H4 (cell line): ENCODE results near the gene PPP6R3. TPM values are rescaled to one million over a fixed set of nuclear protein-coding genes. Genes with fewer than 3 reads are reported as not detected.
"Not testable (repeated sequence)": the region's sequence is repeated elsewhere in the genome, so short reads cannot be mapped to it uniquely, and the experiment has no call there.

Source experiments
- DNase-seq: peaks from one replicate; pipeline ENCODE4 v3.0.0-alpha.2; 2015; ENCODE audit warnings: low spot score
- total RNA-seq: library from RNA; depleted of rRNA; stranded (reverse); fragments of >200 nt; shearing (Covaris generic); gene quantifications from 2 replicates; pipeline ENCODE4 v1.2.3, GENCODE V29; 2014

PPP6R3 gene
- total RNA-seq, 1 experiment from 2014 or later = 82.5 TPM

DNA sequence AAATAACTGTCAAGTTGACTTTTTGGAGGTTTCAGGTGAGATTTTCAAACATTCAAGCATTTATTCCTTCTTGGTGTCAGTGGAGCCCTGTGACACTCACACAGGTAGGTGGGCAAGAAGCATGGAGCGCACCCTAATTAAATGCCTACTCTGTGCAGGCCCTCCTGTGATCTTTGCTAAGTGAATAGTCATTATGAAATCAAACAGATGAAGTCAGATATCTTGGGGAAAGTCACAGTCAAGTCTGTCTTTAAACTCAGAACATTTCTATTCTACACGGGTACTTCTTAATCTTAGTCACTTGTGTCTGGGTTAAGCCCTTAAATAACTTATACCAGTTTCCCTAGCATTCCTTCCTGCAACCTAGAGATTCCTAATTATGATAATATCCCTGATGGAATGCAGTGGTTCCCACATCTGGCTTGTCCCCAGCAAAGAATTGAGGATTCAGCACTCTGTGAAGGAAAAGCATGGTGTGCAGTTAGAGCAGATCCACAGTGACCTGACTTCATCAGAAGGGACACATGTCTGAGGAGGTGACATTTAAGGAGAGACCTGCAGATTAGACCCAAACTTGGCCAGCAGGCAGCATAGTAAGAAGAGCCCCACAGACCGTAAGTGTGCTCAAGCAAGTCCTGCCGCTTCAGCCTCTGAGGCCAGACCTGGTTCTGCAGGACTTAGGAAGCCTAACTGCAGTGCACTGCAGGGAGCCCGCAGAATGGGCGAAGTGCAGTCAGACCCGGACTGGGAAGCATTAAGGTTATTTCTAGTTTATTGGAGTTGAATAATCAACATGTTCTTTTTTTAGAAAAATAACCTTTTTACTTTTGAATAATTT, 138.5 kb downstream of the PPP6R3 start:
- DNase-seq = no peak

GRCh38 chr11:68601147-68601546, 140.6 kb downstream of the PPP6R3 start:
- no peak for DNase-seq

DNA sequence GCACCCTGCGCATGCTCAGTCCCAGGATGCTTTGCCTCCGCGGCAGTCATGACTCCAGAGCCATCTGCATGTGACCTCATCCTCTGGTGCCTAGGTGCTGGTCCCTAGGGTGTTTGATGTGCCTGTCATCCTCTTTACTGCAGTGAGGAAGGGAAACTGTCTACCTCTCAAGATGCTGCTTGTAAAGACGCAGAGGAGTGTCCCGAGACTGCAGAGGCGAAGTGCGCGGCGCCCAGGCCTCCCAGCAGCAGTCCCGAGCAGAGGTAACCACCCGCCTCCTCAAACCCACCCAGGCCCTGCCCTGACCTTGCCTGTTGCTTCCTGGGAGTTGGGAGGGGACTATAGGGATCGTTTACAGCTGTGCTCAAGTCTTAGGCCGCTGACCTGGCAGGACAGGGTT, 149.2 kb downstream of the PPP6R3 start:
- no peak for DNase-seq

- no peak for DNase-seq
Measured at GRCh38 chr11:68610452-68611116, 150.0 kb downstream of the PPP6R3 start.

DNA sequence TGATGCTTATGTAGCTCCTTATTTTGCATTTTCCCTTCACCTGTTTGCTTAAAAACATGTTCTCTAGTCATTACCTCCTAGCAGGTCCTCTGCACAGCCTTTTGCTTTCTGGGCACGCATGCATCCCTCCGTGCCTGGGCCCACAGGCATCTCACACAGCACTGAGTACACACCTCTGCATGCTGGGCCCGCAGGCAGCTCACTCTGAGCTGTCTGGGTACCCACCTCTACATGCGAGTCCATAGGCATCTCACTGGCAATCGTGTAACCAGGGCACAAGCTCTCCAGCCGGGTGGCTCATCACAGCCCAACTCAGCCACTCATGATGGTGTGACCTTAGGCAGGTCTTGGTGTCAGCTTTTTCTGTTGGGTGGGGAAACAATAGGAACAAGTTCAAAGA, 155.1 kb downstream of the PPP6R3 start:
- DNase-seq = no peak

DNA sequence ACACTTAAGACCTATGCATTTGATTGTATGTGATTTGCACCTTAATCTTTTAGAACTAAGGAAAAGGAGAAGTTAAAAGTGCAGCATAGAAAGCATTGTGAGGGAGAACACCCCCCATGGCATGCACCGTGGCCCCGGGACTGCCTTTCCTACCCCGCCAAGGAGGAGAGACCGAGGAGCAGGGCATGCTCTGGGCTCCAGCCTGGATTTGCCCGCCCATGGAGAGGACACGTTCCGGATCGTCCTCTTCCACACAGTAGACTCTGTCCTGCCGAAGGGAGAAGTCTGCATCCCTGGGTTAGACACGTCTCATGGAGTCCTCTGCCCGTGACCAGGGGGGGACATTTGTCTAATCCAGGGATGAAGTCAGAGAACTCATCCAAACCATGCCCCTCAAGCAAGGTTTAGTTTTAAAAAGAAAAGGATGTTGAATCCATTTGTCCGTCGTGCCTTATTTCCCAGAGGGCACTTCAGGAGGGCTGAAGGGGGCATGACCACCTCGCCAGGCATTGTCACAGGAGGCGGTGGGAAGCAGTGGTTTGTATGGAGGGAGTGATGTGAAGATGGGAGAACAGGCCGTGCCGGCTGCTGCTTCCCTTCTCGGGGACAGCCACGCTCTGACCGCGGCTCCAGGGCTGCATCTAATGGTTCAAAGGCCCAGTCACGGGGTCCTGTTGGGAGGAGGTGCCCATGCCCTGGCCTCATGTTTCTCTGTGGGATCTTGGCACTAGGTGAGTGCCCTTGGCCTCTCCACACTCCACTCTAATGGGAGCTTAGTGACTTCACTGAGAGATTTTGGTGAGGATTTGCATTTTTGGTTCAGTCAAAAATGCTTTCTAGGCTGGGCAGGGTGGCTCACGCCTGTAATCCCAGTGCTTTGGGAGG, 157.6 kb downstream of the PPP6R3 start:
- no peak for DNase-seq

GRCh38 chr11:68621826-68622225, 161.3 kb downstream of the PPP6R3 start:
- DNase-seq = no peak

DNA sequence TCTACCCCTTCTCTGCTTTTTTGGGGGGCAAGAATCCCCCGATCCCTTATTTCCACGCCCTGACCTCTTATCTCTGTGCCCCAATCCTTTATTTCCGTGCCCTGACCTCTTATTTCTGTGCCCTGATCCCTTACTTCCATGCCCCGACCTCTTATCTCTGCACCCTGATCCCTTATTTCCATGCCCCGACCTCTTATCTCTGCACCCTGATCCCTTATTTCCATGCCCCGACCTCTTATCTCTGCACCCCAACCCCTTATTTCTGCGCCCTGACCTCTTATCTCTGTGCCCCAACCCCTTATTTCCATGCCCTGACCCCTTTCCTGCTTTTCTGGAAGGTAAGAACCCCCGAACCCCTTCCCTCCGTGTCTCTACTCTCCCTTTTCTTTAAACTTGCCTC, 163.2 kb downstream of the PPP6R3 start:
- not testable (repeated sequence) for DNase-seq

GRCh38 chr11:68625069-68625468, 164.5 kb downstream of the PPP6R3 start:
- not testable (repeated sequence) for DNase-seq

DNA sequence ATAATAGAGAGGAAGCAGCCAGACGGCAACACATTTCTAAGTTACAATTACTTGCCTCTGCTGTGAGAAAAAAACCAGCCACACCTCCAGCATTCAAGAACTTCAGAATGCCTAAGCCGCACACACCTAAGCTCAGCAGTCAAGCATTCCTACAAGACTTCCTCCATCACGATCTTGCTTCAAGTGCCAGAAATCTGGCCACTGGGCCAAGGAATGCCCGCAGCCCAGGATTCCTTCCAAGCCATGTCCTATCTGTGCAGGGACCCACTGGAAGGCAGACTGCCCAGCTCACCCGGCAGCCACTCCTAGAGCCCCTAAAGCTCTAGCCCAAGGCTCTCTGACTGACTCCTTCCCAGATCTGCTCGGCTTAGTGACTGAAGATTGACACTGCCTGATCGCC, 165.7 kb downstream of the PPP6R3 start:
- not testable (repeated sequence) for DNase-seq

GRCh38 chr11:68628837-68629236, 168.3 kb downstream of the PPP6R3 start:
- DNase-seq = not testable (repeated sequence)

DNA sequence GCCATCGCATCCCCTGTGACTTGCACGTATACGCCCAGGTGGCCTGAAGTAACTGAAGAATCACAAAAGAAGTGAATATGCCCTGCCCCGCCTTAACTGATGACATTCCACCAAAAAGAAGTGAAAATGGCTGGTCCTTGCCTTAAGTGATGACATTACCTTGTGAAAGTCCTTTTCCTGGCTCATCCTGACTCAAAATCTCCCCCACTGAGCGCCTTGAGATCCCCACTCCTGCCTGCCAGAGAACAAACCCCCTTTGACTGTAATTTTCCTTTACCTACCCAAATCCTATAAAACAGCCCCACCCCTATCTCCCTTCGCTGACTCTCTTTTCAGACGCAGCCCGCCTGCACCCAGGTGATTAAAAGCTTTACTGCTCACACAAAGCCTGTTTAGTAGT, 171.8 kb downstream of the PPP6R3 start:
- DNase-seq = not testable (repeated sequence)

DNA sequence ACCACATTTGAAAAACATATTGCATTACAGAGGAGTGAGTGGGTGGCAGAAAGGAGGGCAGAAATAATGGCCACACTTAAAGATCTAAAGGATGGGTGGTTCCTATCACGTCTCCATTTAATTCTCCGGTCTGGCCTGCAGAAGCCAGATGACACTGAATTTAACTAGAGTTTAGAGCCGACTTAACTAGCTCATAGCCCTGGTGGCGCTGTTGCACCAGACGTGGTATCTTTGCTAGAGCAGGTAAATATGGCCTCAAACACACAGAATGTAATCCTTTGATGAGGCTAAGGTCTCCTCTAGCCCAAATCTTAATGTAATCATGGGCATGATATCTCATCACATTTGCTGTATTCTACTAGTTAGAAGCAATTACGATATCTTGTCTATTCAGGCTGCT, 172.2 kb downstream of the PPP6R3 start:
- DNase-seq = peak; percentile 49

DNA sequence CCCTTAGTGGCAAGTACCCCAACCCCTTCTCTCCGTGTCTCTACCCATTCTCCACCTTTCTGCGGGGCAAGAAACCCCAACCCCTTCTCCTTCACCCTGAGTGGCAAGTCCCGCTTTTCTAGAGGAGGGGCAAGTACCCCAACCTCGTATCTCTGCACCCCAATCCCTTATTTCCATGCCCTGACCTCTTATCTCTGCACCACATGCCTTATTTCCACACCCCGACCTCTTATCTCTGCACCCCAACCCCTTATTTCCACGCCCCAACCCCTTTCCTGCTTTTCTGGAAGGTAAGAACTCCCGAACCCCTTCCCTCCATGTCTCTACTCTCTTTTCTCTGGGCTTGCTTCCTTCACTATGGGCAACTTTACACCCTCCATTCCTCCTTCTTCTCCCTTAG, 174.1 kb downstream of the PPP6R3 start:
- DNase-seq = not testable (repeated sequence)

- not testable (repeated sequence) for DNase-seq
Measured at GRCh38 chr11:68635172-68635571, 174.6 kb downstream of the PPP6R3 start.

DNA sequence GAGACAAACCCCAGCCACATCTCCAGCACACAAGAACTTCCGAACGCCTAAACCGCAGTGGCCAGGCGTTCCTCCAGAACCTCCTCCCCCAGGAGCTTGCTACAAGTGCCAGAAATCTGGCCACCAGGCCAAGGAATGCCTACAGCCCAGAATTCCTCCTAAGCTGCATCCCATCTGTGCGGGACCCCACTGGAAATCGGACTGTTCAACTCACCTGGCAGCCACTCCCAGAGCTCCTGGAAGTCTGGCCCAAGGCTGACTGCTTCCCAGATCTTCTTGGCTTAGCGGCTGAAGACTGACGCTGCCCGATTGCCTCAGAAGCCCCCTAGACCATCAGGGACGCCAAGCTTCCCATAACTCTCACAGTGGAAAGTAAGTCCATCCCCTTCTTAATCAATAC, 175.3 kb downstream of the PPP6R3 start:
- DNase-seq = not testable (repeated sequence)

- DNase-seq = not testable (repeated sequence)
Measured at GRCh38 chr11:68639322-68639721, 178.8 kb downstream of the PPP6R3 start.

GRCh38 chr11:68641880-68642279, 181.3 kb downstream of the PPP6R3 start:
- no peak for DNase-seq

GRCh38 chr11:68643585-68643984, 183.0 kb downstream of the PPP6R3 start:
- DNase-seq = no peak

DNA sequence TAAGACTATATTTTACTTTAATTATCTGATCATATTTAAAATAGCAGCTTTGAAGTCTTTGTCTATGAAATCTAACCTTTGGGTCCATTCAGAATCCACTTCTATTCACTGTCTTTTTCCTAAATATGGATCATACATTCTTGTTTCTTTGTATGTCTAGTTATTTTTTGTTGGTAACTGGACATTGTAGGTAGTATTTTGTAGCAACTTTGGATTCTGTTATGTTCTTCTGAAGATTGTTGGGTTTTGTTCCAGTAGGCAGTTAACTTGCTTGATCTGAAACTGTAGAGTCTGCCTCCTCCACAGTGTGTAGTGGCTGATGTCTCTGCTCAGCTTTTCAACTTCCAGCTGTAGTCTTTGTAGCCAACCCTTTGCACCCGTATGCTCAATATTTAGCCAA, 186.3 kb downstream of the PPP6R3 start:
- DNase-seq = no peak

GRCh38 chr11:68649851-68650555, 189.5 kb downstream of the PPP6R3 start:
- no peak for DNase-seq

DNA sequence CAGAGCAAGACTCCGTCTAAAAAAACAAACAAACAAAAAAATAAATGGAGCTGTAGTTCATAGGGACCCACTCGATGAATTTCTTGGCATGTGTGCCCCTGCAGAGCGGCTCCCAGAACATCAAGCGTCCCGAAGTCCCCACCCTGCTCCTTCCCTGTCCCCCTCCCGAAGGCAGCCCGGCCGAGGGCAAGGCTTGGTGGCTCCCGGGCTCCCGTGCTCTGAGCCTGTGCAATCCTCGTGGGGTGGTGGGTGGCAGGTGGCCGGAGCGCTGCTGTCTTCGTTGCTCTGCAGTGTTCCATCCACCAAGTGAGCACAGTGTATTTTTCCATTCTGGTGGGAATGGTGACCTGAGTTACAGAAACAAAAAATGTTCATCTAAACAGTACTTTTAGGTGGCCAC, 190.2 kb downstream of the PPP6R3 start:
- no peak for DNase-seq
